Astrocyte (in vitro differentiated cells and primary cell): ENCODE data around the gene PRKCH. TPM values are rescaled to one million over a fixed set of nuclear protein-coding genes. Genes with fewer than 3 reads are reported as not detected.

ENCODE experiments used
- DNase-seq: peaks from one replicate; pipeline ENCODE4 v3.0.0-alpha.2; 2010; ENCODE audit warnings: low read depth
- FAIRE-seq: peaks from 2 replicates; lab custom pipeline; 2011; peaks lifted over from hg19 to GRCh38; lab: Jason Lieb, UNC
- H2AFZ ChIP-seq: 2 replicates; pipeline ENCODE4 v1.6.0; 2012; ENCODE audit warnings: low read depth, low read length, inconsistent platforms
- H3K27ac ChIP-seq: 2 replicates; pipeline ENCODE4 v1.5.1; 2011; ENCODE audit warnings: low read depth, low read length, inconsistent platforms
- H3K27me3 ChIP-seq: 2 replicates; pipeline ENCODE4 v1.6.0; 2011; ENCODE audit warnings: low read length, inconsistent platforms; ENCODE audit not compliant: insufficient read depth
- H3K36me3 ChIP-seq: 2 replicates; pipeline ENCODE4 v1.5.1; 2011; ENCODE audit warnings: low read length, inconsistent platforms; ENCODE audit not compliant: insufficient read depth
- H3K4me1 ChIP-seq: 2 replicates; pipeline ENCODE4 v1.5.1; 2011; ENCODE audit warnings: low read length, inconsistent platforms; ENCODE audit not compliant: insufficient read depth
- H3K4me2 ChIP-seq: 2 replicates; pipeline ENCODE4 v1.6.0; 2012; ENCODE audit warnings: low read length, inconsistent platforms
- H3K4me3 ChIP-seq: 2 replicates; pipeline ENCODE4 v1.5.1; 2011; ENCODE audit warnings: low read depth, mild to moderate bottlenecking, low read length, inconsistent platforms; ENCODE audit not compliant: insufficient read depth
- H3K79me2 ChIP-seq: 2 replicates; pipeline ENCODE4 v1.6.0; 2012; ENCODE audit warnings: mild to moderate bottlenecking, low read length, inconsistent platforms; ENCODE audit not compliant: insufficient read depth
- H3K9ac ChIP-seq: 2 replicates; pipeline ENCODE4 v1.6.0; 2012; ENCODE audit warnings: mild to moderate bottlenecking, low read length, inconsistent platforms
- H3K9me3 ChIP-seq: 2 replicates; pipeline ENCODE4 v1.5.1; 2012; ENCODE audit warnings: low read depth, mild to moderate bottlenecking, low read length, inconsistent platforms; ENCODE audit not compliant: insufficient read depth
- H4K20me1 ChIP-seq: 2 replicates; pipeline ENCODE4 v1.6.0; 2012; ENCODE audit warnings: low read length, inconsistent platforms; ENCODE audit not compliant: insufficient read depth
- H3K27ac Mint-ChIP-seq: one replicate; pipeline ENCODE4 v1.8.0; 2021; ENCODE audit warnings: mild to moderate bottlenecking, mixed read lengths; ENCODE audit not compliant: unreplicated experiment
- H3K27me3 Mint-ChIP-seq: one replicate; pipeline ENCODE4 v1.8.0; 2021; ENCODE audit warnings: low read depth, mixed read lengths; ENCODE audit not compliant: unreplicated experiment
- H3K36me3 Mint-ChIP-seq: one replicate; pipeline ENCODE4 v1.8.0; 2021; ENCODE audit warnings: low read depth, mixed read lengths; ENCODE audit not compliant: unreplicated experiment
- H3K4me1 Mint-ChIP-seq: one replicate; pipeline ENCODE4 v1.8.0; 2021; ENCODE audit warnings: low read depth, mixed read lengths; ENCODE audit not compliant: unreplicated experiment
- H3K4me3 Mint-ChIP-seq: one replicate; pipeline ENCODE4 v1.8.0; 2021; ENCODE audit warnings: mild to moderate bottlenecking, moderate library complexity, mixed read lengths; ENCODE audit not compliant: unreplicated experiment
- H3K9me3 Mint-ChIP-seq: one replicate; pipeline ENCODE4 v1.8.0; 2021; ENCODE audit warnings: mild to moderate bottlenecking, mixed read lengths; ENCODE audit not compliant: unreplicated experiment
- CTCF ChIP-seq: IDR thresholded peaks from 2 replicates; pipeline ENCODE4 v1.5.1; 2011; ENCODE audit warnings: low read depth, mild to moderate bottlenecking, inconsistent platforms, low read length, moderate library complexity; ENCODE audit not compliant: insufficient read depth
- EZH2 ChIP-seq: IDR thresholded peaks from 2 replicates; pipeline ENCODE4 v1.6.1; 2012; ENCODE audit warnings: mild to moderate bottlenecking, low read length, inconsistent platforms; ENCODE audit not compliant: insufficient read depth
- total RNA-seq: library from RNA; stranded (reverse); gene quantifications from 2 replicates; pipeline ENCODE4 v1.2.1, GENCODE V29; 2021

Gene PRKCH
- total RNA-seq, 1 donor from 2014 or later = 6.0 TPM

- peaks cover 20% of the 10 kb centered on the region for H3K4me1 ChIP-seq
- H3K79me2 ChIP-seq = no peaks in the 10 kb centered on the region
- no peak overlapping the region for H3K27ac Mint-ChIP-seq
- no peak for TF ChIP-seq CTCF
- no peak for TF ChIP-seq EZH2
- no peaks in the 10 kb centered on the region for H3K36me3 ChIP-seq
- H3K9ac ChIP-seq = no peak overlapping the region
- DNase-seq (no peak), FAIRE-seq (no peak)
- H3K9me3 ChIP-seq = no peaks in the 10 kb centered on the region
- no peaks in the 10 kb centered on the region for H4K20me1 ChIP-seq
- H3K4me3 Mint-ChIP-seq = no peak overlapping the region
- no peak overlapping the region for H3K4me3 ChIP-seq
- no peak overlapping the region for H3K27ac ChIP-seq
- no peaks in the 10 kb centered on the region for H3K27me3 Mint-ChIP-seq
- no peaks in the 10 kb centered on the region for H3K9me3 Mint-ChIP-seq
- H3K27me3 ChIP-seq = no peaks in the 10 kb centered on the region
- no peaks in the 10 kb centered on the region for H3K4me1 Mint-ChIP-seq
- no peak overlapping the region for H3K4me2 ChIP-seq
- H2AFZ ChIP-seq = no peak overlapping the region
- peaks cover 4% of the 10 kb centered on the region for H3K36me3 Mint-ChIP-seq
These were observed 168.1 kb downstream of the PRKCH start for GRCh38 chr14:61489512-61489911.

GRCh38 chr14:61489932-61490331, 168.6 kb downstream of the PRKCH start:
- H3K27me3 Mint-ChIP-seq = no peaks in the 10 kb centered on the region
- H3K4me3 ChIP-seq = no peak overlapping the region
- no peak for FAIRE-seq
- TF ChIP-seq CTCF = no peak
- TF ChIP-seq EZH2 = no peak
- no peak for DNase-seq
- H3K27ac Mint-ChIP-seq = no peak overlapping the region
- H3K4me1 Mint-ChIP-seq = no peaks in the 10 kb centered on the region
- peaks cover 20% of the 10 kb centered on the region for H3K4me1 ChIP-seq
- no peaks in the 10 kb centered on the region for H3K36me3 ChIP-seq
- no peaks in the 10 kb centered on the region for H3K9me3 ChIP-seq
- no peak overlapping the region for H3K4me3 Mint-ChIP-seq
- H3K36me3 Mint-ChIP-seq = peaks cover 4% of the 10 kb centered on the region
- no peaks in the 10 kb centered on the region for H3K79me2 ChIP-seq
- H3K27ac ChIP-seq = no peak overlapping the region
- H2AFZ ChIP-seq = no peak overlapping the region
- no peak overlapping the region for H3K9ac ChIP-seq
- H3K27me3 ChIP-seq = no peaks in the 10 kb centered on the region
- no peaks in the 10 kb centered on the region for H4K20me1 ChIP-seq
- no peak overlapping the region for H3K4me2 ChIP-seq
- no peaks in the 10 kb centered on the region for H3K9me3 Mint-ChIP-seq

- Histone ChIP-seq H3K27me3 (no peaks in the 10 kb centered on the region), H3K36me3 (no peaks in the 10 kb centered on the region), H2AFZ (no peak overlapping the region), H3K9ac (no peak overlapping the region), H3K4me3 (no peak overlapping the region), H3K79me2 (no peaks in the 10 kb centered on the region), H4K20me1 (no peaks in the 10 kb centered on the region), H3K4me1 (peaks cover 20% of the 10 kb centered on the region), H3K27ac (no peak overlapping the region), H3K4me2 (no peak overlapping the region), H3K9me3 (no peaks in the 10 kb centered on the region)
- Mint-ChIP-seq H3K9me3 (no peaks in the 10 kb centered on the region), H3K27ac (no peak overlapping the region), H3K27me3 (no peaks in the 10 kb centered on the region), H3K4me1 (no peaks in the 10 kb centered on the region), H3K36me3 (peaks cover 8% of the 10 kb centered on the region), H3K4me3 (no peak overlapping the region)
- FAIRE-seq = no peak
- DNase-seq = no peak
- TF ChIP-seq EZH2 (no peak), CTCF (no peak)
These were observed 169.8 kb downstream of the PRKCH start for GRCh38 chr14:61491224-61491623.
